Right renal pelvis (tissue), 4 donors: ENCODE data around the gene RARRES2. TPM values are rescaled to one million over a fixed set of nuclear protein-coding genes. Genes with fewer than 3 reads are reported as not detected.
A peak's percentile ranks its signal among the peaks of the same experiment; 100 is the strongest.

ENCODE experiments used
- DNase-seq, 4 donors: peaks; one replicate each; pipeline ENCODE4 v3.0.0-alpha.2; 2013; ENCODE audit warnings: low read depth in 4 of 4, low spot score in 3 of 4, missing footprints in 1 of 4
- polyA plus RNA-seq, 4 donors: library from polyadenylated mRNA; unstranded; fragments of 120-200 nt; gene quantifications; one replicate each; pipeline ENCODE4 v1.2.1, GENCODE V29; 2013; ENCODE audit not compliant: insufficient read length in 4 of 4

The RARRES2 gene
- polyA plus RNA-seq, 4 donors: 36.8 to 77.7 (median 53.0) TPM

- no peak for DNase-seq
Observed at GRCh38 chr7:150377635-150378034, 36.2 kb upstream of the RARRES2 start.

GRCh38 chr7:150377196-150377595, 35.8 kb upstream of the RARRES2 start:
- DNase-seq: no peak

- no peak for DNase-seq
Observed at GRCh38 chr7:150376560-150376959, 35.1 kb upstream of the RARRES2 start.

GRCh38 chr7:150375662-150376521, 34.5 kb upstream of the RARRES2 start:
- no peak for DNase-seq

- no peak for DNase-seq
Observed at GRCh38 chr7:150374472-150374871, 33.0 kb upstream of the RARRES2 start.

- DNase-seq: no peak
Observed at GRCh38 chr7:150374026-150374425, 32.6 kb upstream of the RARRES2 start.

- DNase-seq: no peak
Observed at GRCh38 chr7:150373049-150373801, 31.8 kb upstream of the RARRES2 start.

GRCh38 chr7:150372271-150373048, 31.0 kb upstream of the RARRES2 start:
- no peak for DNase-seq

- DNase-seq: no peak
Observed at GRCh38 chr7:150371996-150372270, 30.5 kb upstream of the RARRES2 start.

GRCh38 chr7:150371131-150371995, 29.9 kb upstream of the RARRES2 start:
- no peak for DNase-seq

- no peak for DNase-seq
Observed at GRCh38 chr7:150370612-150371071, 29.2 kb upstream of the RARRES2 start.

GRCh38 chr7:150369748-150370501, 28.5 kb upstream of the RARRES2 start:
- no peak for DNase-seq

- peak in 1 of 4 donors; percentile 65 for DNase-seq
Observed at GRCh38 chr7:150368884-150369747, 27.7 kb upstream of the RARRES2 start.

- DNase-seq: peak in 1 of 4 donors; percentile 83
Observed at GRCh38 chr7:150368096-150368883, 26.9 kb upstream of the RARRES2 start, which contains the start of gene REPIN1. TSS of gene REPIN1 (plus strand) at chr7:150368822. CDS start at chr7:150369712, 890 bp downstream.

GRCh38 chr7:150367677-150368095, 26.3 kb upstream of the RARRES2 start:
- DNase-seq: no peak

GRCh38 chr7:150365673-150366398, 24.4 kb upstream of the RARRES2 start:
- no peak for DNase-seq

- no peak for DNase-seq
Observed at GRCh38 chr7:150365194-150365593, 23.8 kb upstream of the RARRES2 start.
